ENCODE data around the gene IL17RB.

Gene IL17RB

GRCh38 chr3:53803124-53803815 lies 43.1 kb upstream of the IL17RB start:
- TF ChIP-seq YY1 (IDR thresholded peaks at IDR 0.05; ENCODE audit: low read depth) (no peak), TCF12 (IDR thresholded peaks at IDR 0.05; ENCODE audit: low read depth) (no peak), TEAD4 (IDR thresholded peaks at IDR 0.05) (no peak), NFIC (IDR thresholded peaks at IDR 0.05) (no peak), FOXM1 (IDR thresholded peaks at IDR 0.05; ENCODE audit: borderline replicate concordance, low read depth) (no peak), USF1 (IDR thresholded peaks at IDR 0.05) (no peak), CREB1 (IDR thresholded peaks at IDR 0.05; ENCODE audit: low read depth) (no peak), TAF1 (IDR thresholded peaks at IDR 0.05; ENCODE audit: low read depth) (no peak), REST (IDR thresholded peaks at IDR 0.05; ENCODE audit: low read depth) (no peak)

GRCh38 chr3:53803816-53804695 lies 42.3 kb upstream of the IL17RB start:
- TF ChIP-seq TCF12 (IDR thresholded peaks at IDR 0.05; ENCODE audit: low read depth) (no peak), REST (IDR thresholded peaks at IDR 0.05; ENCODE audit: low read depth) (no peak), TEAD4 (IDR thresholded peaks at IDR 0.05) (no peak), CREB1 (IDR thresholded peaks at IDR 0.05; ENCODE audit: low read depth) (no peak), ZBTB7A (IDR thresholded peaks at IDR 0.05; ENCODE audit: low read depth) (no peak), NFIC (IDR thresholded peaks at IDR 0.05) (no peak), RAD21 (IDR thresholded peaks at IDR 0.05; ENCODE audit: low read depth) (no peak), USF1 (IDR thresholded peaks at IDR 0.05) (no peak), CEBPB (IDR thresholded peaks at IDR 0.05) (no peak), EP300 (IDR thresholded peaks at IDR 0.05; ENCODE audit: borderline replicate concordance) (no peak), YY1 (IDR thresholded peaks at IDR 0.05; ENCODE audit: low read depth) (no peak), TAF1 (IDR thresholded peaks at IDR 0.05; ENCODE audit: low read depth) (no peak), EGR1 (IDR thresholded peaks at IDR 0.05) (no peak), FOXM1 (IDR thresholded peaks at IDR 0.05; ENCODE audit: borderline replicate concordance, low read depth) (no peak), MAX (IDR thresholded peaks at IDR 0.05) (no peak)

- TF ChIP-seq EGR1 (IDR thresholded peaks at IDR 0.05) = no peak
- TF ChIP-seq TAF1 (IDR thresholded peaks at IDR 0.05; ENCODE audit: low read depth) = no peak
- TF ChIP-seq TEAD4 (IDR thresholded peaks at IDR 0.05) = no peak
- no peak for TF ChIP-seq ZBTB7A (IDR thresholded peaks at IDR 0.05; ENCODE audit: low read depth)
- no peak for TF ChIP-seq MAX (IDR thresholded peaks at IDR 0.05)
- TF ChIP-seq FOXM1 (IDR thresholded peaks at IDR 0.05; ENCODE audit: borderline replicate concordance, low read depth) = no peak
- no peak for TF ChIP-seq CEBPB (IDR thresholded peaks at IDR 0.05)
- no peak for TF ChIP-seq CREB1 (IDR thresholded peaks at IDR 0.05; ENCODE audit: low read depth)
- TF ChIP-seq YY1 (IDR thresholded peaks at IDR 0.05; ENCODE audit: low read depth) = no peak
Measured at GRCh38 chr3:53804697-53805462, 41.5 kb upstream of the IL17RB start.

- TF ChIP-seq YY1 (IDR thresholded peaks at IDR 0.05; ENCODE audit: low read depth) (no peak), EGR1 (IDR thresholded peaks at IDR 0.05) (no peak), NFIC (IDR thresholded peaks at IDR 0.05) (no peak)
Measured at GRCh38 chr3:53805463-53806159, 40.8 kb upstream of the IL17RB start.

Data from Ishikawa (cell line).